Stimulated activated CD8-positive, alpha-beta memory T cell treated with anti-CD3 and anti-CD28 coated beads, Interleukin-4, amount 100 ng/mL, for 1 hour (primary cell): ENCODE data around the gene AFF1.
"Not testable (repeated sequence)": the region's sequence is repeated elsewhere in the genome, so short reads cannot be mapped to it uniquely, and the experiment has no call there.

Experiments
- DNase-seq, 2 donors: peaks; one replicate each; pipeline ENCODE4 v3.0.0-alpha.2; 2020; ENCODE audit warnings: low read depth in 2 of 2, low spot score in 1 of 2

AFF1 gene

GRCh38 chr4:86977621-86978184 is 42.9 kb downstream of the AFF1 start:
- no peak for DNase-seq

GRCh38 chr4:86978709-86979108 is 43.9 kb downstream of the AFF1 start:
- DNase-seq = no peak

- DNase-seq = no peak
These were observed 45.4 kb downstream of the AFF1 start for GRCh38 chr4:86980230-86980629.

- no peak for DNase-seq
These were observed 47.0 kb downstream of the AFF1 start for GRCh38 chr4:86981789-86982188.

GRCh38 chr4:86985852-86986251 is 51.0 kb downstream of the AFF1 start:
- DNase-seq = not testable (repeated sequence)

GRCh38 chr4:86989658-86990057 is 54.8 kb downstream of the AFF1 start:
- DNase-seq = not testable (repeated sequence)

GRCh38 chr4:86990510-86990909 is 55.7 kb downstream of the AFF1 start:
- DNase-seq = no peak

GRCh38 chr4:86991994-86992393 is 57.2 kb downstream of the AFF1 start:
- no peak for DNase-seq

- DNase-seq = no peak
These were observed 59.3 kb downstream of the AFF1 start for GRCh38 chr4:86993909-86994681.

GRCh38 chr4:86994686-86995085 is 59.9 kb downstream of the AFF1 start:
- DNase-seq = no peak

- not testable (repeated sequence) for DNase-seq
These were observed 61.7 kb downstream of the AFF1 start for GRCh38 chr4:86996510-86996909.

GRCh38 chr4:86999136-86999643 is 64.4 kb downstream of the AFF1 start:
- no peak for DNase-seq

GRCh38 chr4:87002682-87003043 is 67.9 kb downstream of the AFF1 start:
- DNase-seq = no peak

GRCh38 chr4:87003266-87003665 is 68.5 kb downstream of the AFF1 start:
- DNase-seq = no peak

- DNase-seq = no peak
These were observed 70.5 kb downstream of the AFF1 start for GRCh38 chr4:87005369-87005689.

GRCh38 chr4:87005690-87006425 is 71.0 kb downstream of the AFF1 start:
- DNase-seq = peak in 1 of 2 donors; percentile 1

- DNase-seq = no peak
These were observed 71.5 kb downstream of the AFF1 start for GRCh38 chr4:87006426-87006675.

GRCh38 chr4:87006676-87007527 is 72.1 kb downstream of the AFF1 start:
- DNase-seq = peak; percentile 82 to 83

GRCh38 chr4:87007528-87008446 is 73.0 kb downstream of the AFF1 start:
- DNase-seq = peak in 1 of 2 donors; percentile 21

GRCh38 chr4:87009095-87009648 is 74.4 kb downstream of the AFF1 start:
- no peak for DNase-seq
